SK-N-MC (cell line): ENCODE measurements around the gene MB21D2.

ENCODE experiments used
- EZH2 ChIP-seq: fragments of 200-600 bp; sonication (generic); IDR thresholded peaks from one replicate; pipeline ENCODE4 v1.6.1; 2017; ENCODE audit warnings: antibody characterized with exemption
- POLR2AphosphoS5 ChIP-seq: IDR thresholded peaks from 2 replicates; pipeline ENCODE4 v1.6.1; 2012; ENCODE audit warnings: mild to moderate bottlenecking, low read depth, low read length, borderline replicate concordance

DNA sequence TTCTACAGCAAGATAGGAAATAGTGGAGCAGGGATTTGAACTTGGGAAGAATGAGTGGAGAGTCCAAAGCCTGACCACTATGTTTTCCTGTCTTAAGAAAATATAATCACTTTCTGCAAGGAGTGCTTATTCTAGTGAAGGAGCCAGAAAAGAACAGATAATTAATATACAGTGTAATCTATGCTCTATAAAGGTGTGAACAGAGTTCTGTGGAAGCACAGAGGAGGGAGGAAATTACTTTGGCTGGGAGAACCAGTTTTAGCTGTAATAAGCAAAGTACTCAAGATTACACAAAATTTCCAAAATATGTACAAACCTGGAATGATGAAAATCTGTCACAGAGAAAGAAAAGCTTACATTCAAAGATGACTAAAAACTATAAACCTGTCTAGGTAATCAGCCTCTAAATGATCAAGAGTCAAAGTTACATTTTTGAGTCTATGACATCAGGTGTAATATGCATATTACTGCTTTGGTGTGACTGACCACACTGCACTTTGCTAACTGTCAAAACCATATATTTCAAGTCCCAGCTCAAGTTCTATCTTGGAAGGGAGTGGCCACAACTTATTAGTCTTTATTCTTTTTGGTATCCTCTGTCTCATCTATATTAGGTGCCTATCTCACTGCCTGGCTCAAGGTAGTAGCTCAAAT, 40.7 kb upstream of the MB21D2 start:
- TF ChIP-seq EZH2 (no peak), POLR2AphosphoS5 (no peak)
